ENCODE results near the gene FGFR2. TPM values are rescaled to one million over a fixed set of nuclear protein-coding genes. Genes with fewer than 3 reads are reported as not detected.

The FGFR2 gene
- under 1 TPM; 0.09 to 0.81 (median 0.59) TPM for total RNA-seq
- polyA plus RNA-seq, result under 1 TPM; 0.22 to 0.33 TPM
- long read RNA-seq, donor 1, result 0 reads
- long read RNA-seq, donor 2, result 0 reads
- long read RNA-seq, donor 3, result 0 reads

GRCh38 chr10:121598263-121599249 lies at the start of gene FGFR2:
TSS of gene FGFR2 (minus strand) at chr10:121598444. CDS start at chr10:121593817, 4,627 bp downstream.
- WGBS, 2 donors, result 0 to 1% methylated on average over 72 to 92 of the region's 92 CpGs
- peak within 1 kb of the TSS in 9 of 10 donors; percentile 31 to 60 (median 44) for H3K4me3 ChIP-seq
- no peaks in the 10 kb centered on the region for H3K36me3 ChIP-seq
- DNase-seq (peak; percentile 69 to 79), ATAC-seq (peak; percentile 94 to 98 (median 96))
- TF ChIP-seq, protein P1, sequence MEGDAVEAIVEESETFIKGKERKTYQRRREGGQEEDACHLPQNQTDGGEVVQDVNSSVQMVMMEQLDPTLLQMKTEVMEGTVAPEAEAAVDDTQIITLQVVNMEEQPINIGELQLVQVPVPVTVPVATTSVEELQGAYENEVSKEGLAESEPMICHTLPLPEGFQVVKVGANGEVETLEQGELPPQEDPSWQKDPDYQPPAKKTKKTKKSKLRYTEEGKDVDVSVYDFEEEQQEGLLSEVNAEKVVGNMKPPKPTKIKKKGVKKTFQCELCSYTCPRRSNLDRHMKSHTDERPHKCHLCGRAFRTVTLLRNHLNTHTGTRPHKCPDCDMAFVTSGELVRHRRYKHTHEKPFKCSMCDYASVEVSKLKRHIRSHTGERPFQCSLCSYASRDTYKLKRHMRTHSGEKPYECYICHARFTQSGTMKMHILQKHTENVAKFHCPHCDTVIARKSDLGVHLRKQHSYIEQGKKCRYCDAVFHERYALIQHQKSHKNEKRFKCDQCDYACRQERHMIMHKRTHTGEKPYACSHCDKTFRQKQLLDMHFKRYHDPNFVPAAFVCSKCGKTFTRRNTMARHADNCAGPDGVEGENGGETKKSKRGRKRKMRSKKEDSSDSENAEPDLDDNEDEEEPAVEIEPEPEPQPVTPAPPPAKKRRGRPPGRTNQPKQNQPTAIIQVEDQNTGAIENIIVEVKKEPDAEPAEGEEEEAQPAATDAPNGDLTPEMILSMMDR (IDR thresholded peaks at IDR 0.05), result no peak
- peak within 1 kb of the TSS in 3 of 10 donors; percentile 0 to 15 (median 3) for H3K27ac ChIP-seq
- intact Hi-C loops (cut with DNase I), result no loop called here
- H3K4me1 ChIP-seq, result peaks cover 0 to 19% (median 15%) of the 10 kb centered on the region in 9 donors
- H3K27me3 ChIP-seq, result peaks cover 11 to 95% (median 83%) of the 10 kb centered on the region in 7 donors
- no peaks in the 10 kb centered on the region for H3K9me3 ChIP-seq

DNA sequence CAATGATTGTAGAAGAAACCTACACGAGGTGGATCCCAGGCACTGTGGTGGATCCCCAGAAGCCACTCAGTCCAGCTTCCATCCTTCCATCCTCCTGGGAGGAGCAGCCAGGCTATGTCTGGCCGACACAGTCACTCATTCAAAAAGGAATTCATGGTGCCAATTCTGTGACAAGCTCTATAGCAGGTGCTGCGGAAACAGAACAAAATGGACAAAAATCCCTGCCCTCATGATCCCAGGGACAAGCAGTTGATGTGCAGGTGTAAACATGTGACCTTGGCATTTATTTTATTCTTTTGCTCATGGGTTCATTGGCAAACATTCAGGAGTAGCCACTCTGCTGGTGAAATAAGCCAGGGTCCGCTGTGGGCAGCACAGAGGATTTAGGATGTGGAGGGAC lies 49.2 kb upstream of the FGFR2 start:
- Histone ChIP-seq H3K4me1 (no peaks in the 10 kb centered on the region), H3K9me3 (no peaks in the 10 kb centered on the region), H3K36me3 (no peaks in the 10 kb centered on the region), H3K27ac (no peak overlapping the region), H3K27me3 (peaks cover 0 to 27% (median 10%) of the 10 kb centered on the region in 7 donors), H3K4me3 (no peak overlapping the region)
- 80 to 81% methylated on average over 4 of the region's 4 CpGs for WGBS, 2 donors
- TF ChIP-seq, protein P1 (IDR thresholded peaks at IDR 0.05), result no peak
- intact Hi-C loops (cut with DNase I), result no loop called here
- DNase-seq (no peak), ATAC-seq (no peak)

DNA sequence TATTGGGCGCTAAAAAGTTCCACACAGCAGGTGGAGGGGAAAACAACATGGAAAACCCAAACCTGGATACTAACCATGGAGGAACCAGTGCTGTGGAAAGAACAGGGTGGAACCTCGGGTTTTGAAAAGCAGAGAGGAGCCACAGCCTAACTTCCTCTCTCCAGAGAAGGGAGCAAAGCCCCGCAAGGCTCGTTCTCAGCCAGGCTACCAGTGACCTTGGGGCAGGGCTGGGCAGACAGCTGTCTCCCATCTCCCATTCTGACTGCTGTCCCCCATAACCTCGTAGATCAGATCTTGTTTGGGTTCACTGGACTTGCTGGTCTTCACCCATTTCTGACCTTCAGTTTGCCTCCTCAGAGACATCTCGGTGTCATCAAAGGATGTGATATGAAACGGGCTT lies 47.5 kb upstream of the FGFR2 start:
- no peak for DNase-seq
- H3K9me3 ChIP-seq, result peaks cover 0 to 15% (median 5%) of the 10 kb centered on the region in 11 donors
- TF ChIP-seq, protein P1 (IDR thresholded peaks at IDR 0.05), result no peak
- no peak overlapping the region for H3K4me3 ChIP-seq
- H3K27ac ChIP-seq, result no peak overlapping the region
- H3K27me3 ChIP-seq, result peaks cover 0 to 27% (median 10%) of the 10 kb centered on the region in 7 donors
- no peaks in the 10 kb centered on the region for H3K36me3 ChIP-seq
- intact Hi-C loops (cut with DNase I), result no loop called here
- no peak for ATAC-seq
- 77 to 79% methylated on average over 7 of the region's 7 CpGs for WGBS, 2 donors
- no peaks in the 10 kb centered on the region for H3K4me1 ChIP-seq

GRCh38 chr10:121644501-121644900 lies 46.3 kb upstream of the FGFR2 start:
- Histone ChIP-seq H3K4me3 (no peak overlapping the region), H3K4me1 (no peaks in the 10 kb centered on the region), H3K9me3 (peaks cover 0 to 27% (median 5%) of the 10 kb centered on the region in 11 donors), H3K27me3 (peaks cover 0 to 20% (median 8%) of the 10 kb centered on the region in 7 donors), H3K36me3 (no peaks in the 10 kb centered on the region), H3K27ac (no peak overlapping the region)
- ATAC-seq (no peak), DNase-seq (no peak)
- TF ChIP-seq, protein P1 (IDR thresholded peaks at IDR 0.05), result no peak
- intact Hi-C loops (cut with DNase I), result loop anchor here in 1 of 10 donors (1.0 kb wide), 1 partner anchor 39 kb away; no protein-coding TSS in a partner anchor
- WGBS, 2 donors, result 67 to 92% methylated on average over 2 of the region's 2 CpGs

Data from heart right ventricle (tissue), 16 donors.